ENCODE data around the gene RAB32.

The RAB32 gene

GRCh38 chr6:146598772-146599405 is 55.3 kb downstream of the RAB32 start, which contains the start of gene ADGB:
Gene ADGB (plus strand): TSS chr6:146598972. CDS start chr6:146599041, 69 bp downstream.
- no peak within 1 kb of the TSS for H3K27ac ChIP-seq
- TF ChIP-seq ZFX (IDR thresholded peaks at IDR 0.05; ENCODE audit: borderline replicate concordance) = no peak
- no peak for TF ChIP-seq CTCF (IDR thresholded peaks at IDR 0.05)

- no peak overlapping the region for H3K27ac ChIP-seq
- TF ChIP-seq CTCF (IDR thresholded peaks at IDR 0.05) (no peak), ZFX (IDR thresholded peaks at IDR 0.05; ENCODE audit: borderline replicate concordance) (no peak)
Measured at GRCh38 chr6:146601352-146601751, 57.7 kb downstream of the RAB32 start.

- no peak for TF ChIP-seq ZFX (IDR thresholded peaks at IDR 0.05; ENCODE audit: borderline replicate concordance)
- TF ChIP-seq CTCF (IDR thresholded peaks at IDR 0.05) = no peak
- no peak overlapping the region for H3K27ac ChIP-seq
Measured at GRCh38 chr6:146602526-146602925, 58.9 kb downstream of the RAB32 start.

Measured in 22Rv1 (cell line).